ENCODE measurements around the gene KDM1A.

DNA sequence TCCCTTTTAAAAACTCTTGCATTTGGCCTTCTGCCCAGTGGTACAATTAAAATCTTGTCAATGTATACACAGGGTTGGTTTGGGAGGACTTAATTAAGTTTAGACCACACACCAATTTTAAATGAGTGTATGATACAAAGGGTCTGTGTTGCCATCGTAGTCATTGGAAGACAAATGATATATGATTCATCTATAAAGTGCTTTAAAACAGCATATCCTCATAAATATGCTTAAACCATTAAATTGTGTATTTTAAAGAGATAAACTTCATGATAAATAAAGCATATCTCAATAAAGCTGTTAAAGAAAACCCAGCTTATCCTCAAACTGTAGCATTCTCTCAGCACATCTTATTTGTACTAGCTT, 79.9 kb downstream of the KDM1A start:
- TF ChIP-seq IKZF1 (IDR thresholded peaks at IDR 0.05) (no peak), TRIM24 (CRISPR knock-in tag; IDR thresholded peaks at IDR 0.05) (no peak), GTF2F1 (IDR thresholded peaks at IDR 0.05; ENCODE audit: low read length) (no peak), POLR2A (IDR thresholded peaks at IDR 0.05; ENCODE audit: insufficient read depth in 1 of 2, low read depth in 2 of 2, low read length in 2 of 2) (no peak), EP300 (IDR thresholded peaks at IDR 0.05; ENCODE audit: low read depth in 2 of 2, low read length in 2 of 2) (no peak), EP300 (CRISPR knock-in tag; IDR thresholded peaks at IDR 0.05; ENCODE audit: borderline replicate concordance) (no peak), GTF3A (CRISPR knock-in tag; conservative IDR thresholded peaks at IDR 0.05) (no peak), ZNF891 (CRISPR knock-in tag; IDR thresholded peaks at IDR 0.05) (no peak), ZNF777 (CRISPR knock-in tag; IDR thresholded peaks at IDR 0.05) (no peak), ZNF766 (CRISPR knock-in tag; IDR thresholded peaks at IDR 0.05; ENCODE audit: borderline replicate concordance) (no peak), NR2F1 (CRISPR knock-in tag; IDR thresholded peaks at IDR 0.05) (no peak)
- TF ChIP-seq, protein P1, sequence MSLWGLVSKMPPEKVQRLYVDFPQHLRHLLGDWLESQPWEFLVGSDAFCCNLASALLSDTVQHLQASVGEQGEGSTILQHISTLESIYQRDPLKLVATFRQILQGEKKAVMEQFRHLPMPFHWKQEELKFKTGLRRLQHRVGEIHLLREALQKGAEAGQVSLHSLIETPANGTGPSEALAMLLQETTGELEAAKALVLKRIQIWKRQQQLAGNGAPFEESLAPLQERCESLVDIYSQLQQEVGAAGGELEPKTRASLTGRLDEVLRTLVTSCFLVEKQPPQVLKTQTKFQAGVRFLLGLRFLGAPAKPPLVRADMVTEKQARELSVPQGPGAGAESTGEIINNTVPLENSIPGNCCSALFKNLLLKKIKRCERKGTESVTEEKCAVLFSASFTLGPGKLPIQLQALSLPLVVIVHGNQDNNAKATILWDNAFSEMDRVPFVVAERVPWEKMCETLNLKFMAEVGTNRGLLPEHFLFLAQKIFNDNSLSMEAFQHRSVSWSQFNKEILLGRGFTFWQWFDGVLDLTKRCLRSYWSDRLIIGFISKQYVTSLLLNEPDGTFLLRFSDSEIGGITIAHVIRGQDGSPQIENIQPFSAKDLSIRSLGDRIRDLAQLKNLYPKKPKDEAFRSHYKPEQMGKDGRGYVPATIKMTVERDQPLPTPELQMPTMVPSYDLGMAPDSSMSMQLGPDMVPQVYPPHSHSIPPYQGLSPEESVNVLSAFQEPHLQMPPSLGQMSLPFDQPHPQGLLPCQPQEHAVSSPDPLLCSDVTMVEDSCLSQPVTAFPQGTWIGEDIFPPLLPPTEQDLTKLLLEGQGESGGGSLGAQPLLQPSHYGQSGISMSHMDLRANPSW (CRISPR knock-in tag; IDR thresholded peaks at IDR 0.05; ENCODE audit: borderline replicate concordance), result no peak
- TF ChIP-seq, protein P2, sequence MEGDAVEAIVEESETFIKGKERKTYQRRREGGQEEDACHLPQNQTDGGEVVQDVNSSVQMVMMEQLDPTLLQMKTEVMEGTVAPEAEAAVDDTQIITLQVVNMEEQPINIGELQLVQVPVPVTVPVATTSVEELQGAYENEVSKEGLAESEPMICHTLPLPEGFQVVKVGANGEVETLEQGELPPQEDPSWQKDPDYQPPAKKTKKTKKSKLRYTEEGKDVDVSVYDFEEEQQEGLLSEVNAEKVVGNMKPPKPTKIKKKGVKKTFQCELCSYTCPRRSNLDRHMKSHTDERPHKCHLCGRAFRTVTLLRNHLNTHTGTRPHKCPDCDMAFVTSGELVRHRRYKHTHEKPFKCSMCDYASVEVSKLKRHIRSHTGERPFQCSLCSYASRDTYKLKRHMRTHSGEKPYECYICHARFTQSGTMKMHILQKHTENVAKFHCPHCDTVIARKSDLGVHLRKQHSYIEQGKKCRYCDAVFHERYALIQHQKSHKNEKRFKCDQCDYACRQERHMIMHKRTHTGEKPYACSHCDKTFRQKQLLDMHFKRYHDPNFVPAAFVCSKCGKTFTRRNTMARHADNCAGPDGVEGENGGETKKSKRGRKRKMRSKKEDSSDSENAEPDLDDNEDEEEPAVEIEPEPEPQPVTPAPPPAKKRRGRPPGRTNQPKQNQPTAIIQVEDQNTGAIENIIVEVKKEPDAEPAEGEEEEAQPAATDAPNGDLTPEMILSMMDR (CRISPR knock-in tag; IDR thresholded peaks at IDR 0.05), result no peak
- TF ChIP-seq, protein P3, sequence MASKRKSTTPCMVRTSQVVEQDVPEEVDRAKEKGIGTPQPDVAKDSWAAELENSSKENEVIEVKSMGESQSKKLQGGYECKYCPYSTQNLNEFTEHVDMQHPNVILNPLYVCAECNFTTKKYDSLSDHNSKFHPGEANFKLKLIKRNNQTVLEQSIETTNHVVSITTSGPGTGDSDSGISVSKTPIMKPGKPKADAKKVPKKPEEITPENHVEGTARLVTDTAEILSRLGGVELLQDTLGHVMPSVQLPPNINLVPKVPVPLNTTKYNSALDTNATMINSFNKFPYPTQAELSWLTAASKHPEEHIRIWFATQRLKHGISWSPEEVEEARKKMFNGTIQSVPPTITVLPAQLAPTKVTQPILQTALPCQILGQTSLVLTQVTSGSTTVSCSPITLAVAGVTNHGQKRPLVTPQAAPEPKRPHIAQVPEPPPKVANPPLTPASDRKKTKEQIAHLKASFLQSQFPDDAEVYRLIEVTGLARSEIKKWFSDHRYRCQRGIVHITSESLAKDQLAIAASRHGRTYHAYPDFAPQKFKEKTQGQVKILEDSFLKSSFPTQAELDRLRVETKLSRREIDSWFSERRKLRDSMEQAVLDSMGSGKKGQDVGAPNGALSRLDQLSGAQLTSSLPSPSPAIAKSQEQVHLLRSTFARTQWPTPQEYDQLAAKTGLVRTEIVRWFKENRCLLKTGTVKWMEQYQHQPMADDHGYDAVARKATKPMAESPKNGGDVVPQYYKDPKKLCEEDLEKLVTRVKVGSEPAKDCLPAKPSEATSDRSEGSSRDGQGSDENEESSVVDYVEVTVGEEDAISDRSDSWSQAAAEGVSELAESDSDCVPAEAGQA (IDR thresholded peaks at IDR 0.05; ENCODE audit: low read depth), result no peak
- TF ChIP-seq, protein P3 (CRISPR knock-in tag; IDR thresholded peaks at IDR 0.05; ENCODE audit: borderline replicate concordance), result no peak

All from HepG2 (cell line).